ENCODE measurements around the gene SCYL1. TPM values are rescaled to one million over a fixed set of nuclear protein-coding genes. Genes with fewer than 3 reads are reported as not detected.
A peak's percentile ranks its signal among the peaks of the same experiment; 100 is the strongest.

The SCYL1 gene
- total RNA-seq, 2 experiments from 2014 or later, result 57.4 to 60.7 TPM

- no peak overlapping the region for H3K27ac Mint-ChIP-seq
- H3K9me3 ChIP-seq (ENCODE audit: control insufficient read depth in 1 of 2, insufficient read depth in 1 of 2, low read length in 2 of 2), result no peaks in the 10 kb centered on the region
- H3K36me3 ChIP-seq (ENCODE audit: insufficient read depth, low read length), result peaks cover 49% of the 10 kb centered on the region
- peaks cover 22% of the 10 kb centered on the region for H3K4me1 ChIP-seq (ENCODE audit: insufficient read depth, low read length)
- ChIA-PET POLR2A (interaction anchor here (1.0 to 2.0 kb wide), 5 partner anchors 9 to 115 kb away, joined by 3 to 7 read pairs (median 4); partner anchors contain the start of genes EHBP1L1 and FAM89B), CTCF (interaction anchor here (2.1 kb wide), 1 partner anchor 15 kb away, joined by 6 read pairs; no protein-coding TSS in a partner anchor)
- peaks cover 44% of the 10 kb centered on the region for H3K36me3 Mint-ChIP-seq (ENCODE audit: low read depth)
- no peak overlapping the region for H3K4me3 ChIP-seq (ENCODE audit: low read length)
- H3K4me1 Mint-ChIP-seq (ENCODE audit: low read depth), result peaks cover 9% of the 10 kb centered on the region
- intact Hi-C loops (cut with DNase I, micrococcal nuclease), result no loop called here
- H3K27me3 Mint-ChIP-seq, result no peaks in the 10 kb centered on the region
- TF ChIP-seq CTCF (IDR thresholded peaks at IDR 0.05), result no peak
- no peaks in the 10 kb centered on the region for H3K27me3 ChIP-seq (ENCODE audit: control insufficient read depth in 1 of 2, insufficient read depth in 2 of 2, low read length in 2 of 2)
- H3K4me3 Mint-ChIP-seq, result peak overlapping the region; percentile 11
- no peak for ATAC-seq (ENCODE audit: poor library complexity)
- DNase-seq, result no peak
- no peak overlapping the region for H3K27ac ChIP-seq (ENCODE audit: low read depth in 1 of 2, low read length in 2 of 2)
- H3K9me3 Mint-ChIP-seq, result no peaks in the 10 kb centered on the region
These were observed 12.4 kb downstream of the SCYL1 start for GRCh38 chr11:65537296-65537597.

- H3K9me3 ChIP-seq (ENCODE audit: control insufficient read depth in 1 of 2, insufficient read depth in 1 of 2, low read length in 2 of 2), result no peaks in the 10 kb centered on the region
- H3K36me3 ChIP-seq (ENCODE audit: insufficient read depth, low read length), result peaks cover 44% of the 10 kb centered on the region
- POLR2A ChIA-PET, result interaction anchor here (1.2 to 2.0 kb wide), 5 partner anchors 9 to 115 kb away, joined by 3 to 7 read pairs (median 4); partner anchors contain the start of genes EHBP1L1, FAM89B and SCYL1
- no peaks in the 10 kb centered on the region for H3K27me3 ChIP-seq (ENCODE audit: control insufficient read depth in 1 of 2, insufficient read depth in 2 of 2, low read length in 2 of 2)
- peaks cover 47% of the 10 kb centered on the region for H3K36me3 Mint-ChIP-seq (ENCODE audit: low read depth)
- H3K4me1 ChIP-seq (ENCODE audit: insufficient read depth, low read length), result peaks cover 22% of the 10 kb centered on the region
- no peaks in the 10 kb centered on the region for H3K27me3 Mint-ChIP-seq
- intact Hi-C loops (cut with DNase I, micrococcal nuclease), result no loop called here
- ATAC-seq (ENCODE audit: poor library complexity), result no peak
- CTCF ChIA-PET, result interaction anchor here (1.2 to 2.1 kb wide), 3 partner anchors 14 to 57 kb away, joined by 3 to 6 read pairs (median 3); no protein-coding TSS in a partner anchor
- peak overlapping the region; percentile 11 for H3K4me3 Mint-ChIP-seq
- peak in 1 of 14 experiments; percentile 36 for DNase-seq
- H3K4me1 Mint-ChIP-seq (ENCODE audit: low read depth), result peaks cover 9% of the 10 kb centered on the region
- H3K27ac ChIP-seq (ENCODE audit: low read depth in 1 of 2, low read length in 2 of 2), result no peak overlapping the region
- no peaks in the 10 kb centered on the region for H3K9me3 Mint-ChIP-seq
- no peak overlapping the region for H3K27ac Mint-ChIP-seq
- H3K4me3 ChIP-seq (ENCODE audit: low read length), result no peak overlapping the region
- no peak for TF ChIP-seq CTCF (IDR thresholded peaks at IDR 0.05)
These were observed 12.8 kb downstream of the SCYL1 start for GRCh38 chr11:65537620-65538231.

GRCh38 chr11:65538232-65538914 lies 13.5 kb downstream of the SCYL1 start:
- no peaks in the 10 kb centered on the region for H3K27me3 Mint-ChIP-seq
- TF ChIP-seq CTCF (IDR thresholded peaks at IDR 0.05), result no peak
- DNase-seq, result peak in 1 of 14 experiments; percentile 45
- H3K9me3 Mint-ChIP-seq, result no peaks in the 10 kb centered on the region
- H3K4me1 Mint-ChIP-seq (ENCODE audit: low read depth), result peaks cover 9% of the 10 kb centered on the region
- H3K27ac ChIP-seq (ENCODE audit: low read depth in 1 of 2, low read length in 2 of 2), result no peak overlapping the region
- ChIA-PET POLR2A (interaction anchor here (1.2 to 4.8 kb wide), 5 partner anchors 8 to 114 kb away, joined by 3 to 32 read pairs (median 4); partner anchors contain the start of genes FAM89B, MAP3K11, PCNX3 and SCYL1), CTCF (interaction anchor here (1.2 to 3.0 kb wide), 4 partner anchors 13 to 56 kb away, joined by 3 to 30 read pairs (median 4); partner anchors contain the start of gene EHBP1L1)
- H3K27me3 ChIP-seq (ENCODE audit: control insufficient read depth in 1 of 2, insufficient read depth in 2 of 2, low read length in 2 of 2), result no peaks in the 10 kb centered on the region
- H3K4me3 ChIP-seq (ENCODE audit: low read length), result no peak overlapping the region
- intact Hi-C loops (cut with DNase I, micrococcal nuclease), result no loop called here
- peak overlapping the region; percentile 44 for H3K27ac Mint-ChIP-seq
- no peaks in the 10 kb centered on the region for H3K9me3 ChIP-seq (ENCODE audit: control insufficient read depth in 1 of 2, insufficient read depth in 1 of 2, low read length in 2 of 2)
- H3K4me3 Mint-ChIP-seq, result peak overlapping the region; percentile 60
- no peak for ATAC-seq (ENCODE audit: poor library complexity)
- peaks cover 22% of the 10 kb centered on the region for H3K4me1 ChIP-seq (ENCODE audit: insufficient read depth, low read length)
- H3K36me3 ChIP-seq (ENCODE audit: insufficient read depth, low read length), result peaks cover 38% of the 10 kb centered on the region
- peaks cover 47% of the 10 kb centered on the region for H3K36me3 Mint-ChIP-seq (ENCODE audit: low read depth)

Measured in CD4-positive, alpha-beta T cell (primary cell).